Measurements from ENCODE around the gene INO80C.

Gene INO80C

DNA sequence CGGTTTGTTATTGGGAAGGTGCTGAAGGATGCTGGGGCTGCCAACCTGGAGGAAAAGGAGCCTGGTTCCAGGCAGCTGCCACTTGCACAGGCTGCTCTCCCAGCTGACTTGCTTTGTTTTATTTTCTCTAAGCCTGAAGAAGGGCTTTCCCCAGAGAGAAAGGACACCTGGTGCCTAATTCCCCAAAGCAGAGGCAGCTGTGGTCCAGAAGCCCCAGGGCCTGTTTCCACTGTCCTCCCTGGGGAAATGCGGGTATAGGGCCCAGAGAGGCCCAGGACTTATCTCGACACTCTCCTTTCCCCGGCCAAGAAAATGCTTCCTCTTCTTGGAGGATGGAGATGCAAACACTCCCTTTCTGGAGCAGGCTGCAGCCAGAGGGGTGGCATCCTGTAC, 30.1 kb downstream of the INO80C start:
- Mint-ChIP-seq H3K9me3 (no peaks in the 10 kb centered on the region), H3K36me3 (peaks cover 20 to 37% of the 10 kb centered on the region in 2 donors), H3K4me3 (peak overlapping the region; percentile 13 to 72), H3K27me3 (no peaks in the 10 kb centered on the region), H3K27ac (peak overlapping the region; percentile 52), H3K4me1 (peaks cover 45 to 63% of the 10 kb centered on the region in 2 donors)
- DNase-seq (peak; percentile 75), ATAC-seq (replicated peaks) (peak; percentile 94 to 95)

DNA sequence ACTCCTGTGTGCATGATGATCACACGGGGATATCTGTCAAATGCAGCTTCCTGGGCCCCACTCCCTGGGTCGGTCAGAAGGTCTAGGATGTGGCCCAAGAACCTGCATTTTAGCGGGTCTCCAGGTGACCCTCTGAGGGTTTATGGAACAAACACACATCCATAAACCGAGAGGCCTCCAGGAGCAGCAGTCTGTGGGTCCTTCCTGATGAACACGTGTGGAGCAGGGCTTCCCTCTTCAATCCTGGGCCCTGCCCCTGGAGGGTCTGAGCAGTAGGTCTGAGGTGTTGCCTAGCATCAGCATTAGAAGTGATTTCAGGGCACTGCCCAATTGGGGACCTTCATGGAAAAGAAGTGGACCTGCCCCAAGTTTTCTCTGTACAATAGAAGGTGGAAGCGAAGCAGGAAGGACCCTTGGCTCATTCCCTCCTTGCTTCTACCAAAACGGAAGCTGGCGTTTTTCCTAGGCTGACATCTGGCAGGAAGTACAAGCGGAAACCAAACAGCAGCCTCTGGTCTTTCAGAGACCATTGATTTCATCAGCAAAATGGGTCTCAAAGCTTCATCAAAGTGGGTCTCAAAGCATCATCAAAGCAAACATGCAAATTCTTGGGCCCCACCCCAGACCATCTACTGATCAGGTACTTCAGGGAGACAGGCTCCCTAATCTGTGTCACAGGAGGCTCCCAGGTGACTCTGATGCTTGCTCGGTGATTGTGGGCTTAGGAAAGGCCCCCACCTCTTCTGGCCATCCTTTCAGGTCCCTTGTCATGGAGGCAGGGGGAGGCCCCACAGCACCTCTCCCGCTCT, 30.7 kb downstream of the INO80C start:
- H3K36me3 Mint-ChIP-seq: peaks cover 17 to 31% of the 10 kb centered on the region in 2 donors
- DNase-seq (no peak), ATAC-seq (replicated peaks) (peak; percentile 7 to 18)
- H3K27me3 Mint-ChIP-seq: no peaks in the 10 kb centered on the region
- peak overlapping the region; percentile 42 for H3K27ac Mint-ChIP-seq
- peaks cover 45 to 68% of the 10 kb centered on the region in 2 donors for H3K4me1 Mint-ChIP-seq
- H3K4me3 Mint-ChIP-seq: peak overlapping the region; percentile 55 to 72
- H3K9me3 Mint-ChIP-seq: no peaks in the 10 kb centered on the region

DNA sequence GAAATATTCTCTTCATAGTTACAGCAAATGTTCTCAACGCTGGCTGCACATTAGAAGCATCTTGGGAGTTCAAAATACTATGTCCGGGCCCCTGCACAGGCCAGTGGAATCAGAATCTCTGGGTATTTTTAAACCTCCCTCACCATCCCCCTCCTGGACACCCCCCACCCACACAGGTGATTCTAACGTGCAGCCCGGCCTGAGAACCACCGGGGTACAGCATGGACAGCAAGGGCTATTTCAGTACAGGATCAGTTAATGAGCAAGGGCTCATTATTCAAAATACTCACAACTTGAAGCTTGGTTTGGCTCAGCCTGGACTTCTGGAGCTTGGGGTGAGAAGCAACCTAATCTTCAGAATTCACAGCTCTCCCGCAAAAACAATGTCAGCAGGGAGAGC, 31.4 kb downstream of the INO80C start:
- no peaks in the 10 kb centered on the region for H3K9me3 Mint-ChIP-seq
- H3K36me3 Mint-ChIP-seq: peaks cover 17 to 29% of the 10 kb centered on the region in 2 donors
- no peaks in the 10 kb centered on the region for H3K27me3 Mint-ChIP-seq
- DNase-seq (no peak), ATAC-seq (replicated peaks) (peak; percentile 53 to 69)
- H3K4me3 Mint-ChIP-seq: peak overlapping the region; percentile 55 to 72
- peak overlapping the region; percentile 33 for H3K27ac Mint-ChIP-seq
- H3K4me1 Mint-ChIP-seq: peaks cover 45 to 68% of the 10 kb centered on the region in 2 donors

DNA sequence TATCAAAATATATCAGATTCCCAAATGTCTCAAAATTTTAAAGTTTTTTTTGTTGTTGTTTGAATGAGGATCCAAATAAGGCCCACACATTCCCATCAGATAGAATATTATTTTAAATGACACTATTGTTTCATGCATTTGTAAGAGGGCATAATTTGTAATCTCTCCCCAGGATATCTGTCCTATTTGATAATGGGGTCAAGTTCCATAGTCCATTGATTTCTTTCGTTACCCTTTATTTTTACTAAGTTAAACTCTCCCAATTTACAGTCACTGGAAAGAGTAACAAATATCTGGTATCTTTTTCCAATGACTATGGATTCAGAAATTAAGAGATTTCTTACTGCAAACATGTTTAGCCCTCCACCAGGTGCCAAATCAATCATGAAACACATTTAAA, 32.4 kb downstream of the INO80C start:
- ATAC-seq (replicated peaks) (no peak), DNase-seq (no peak)
- Mint-ChIP-seq H3K27me3 (no peaks in the 10 kb centered on the region), H3K4me3 (no peak overlapping the region), H3K36me3 (peaks cover 15 to 26% of the 10 kb centered on the region in 2 donors), H3K9me3 (no peaks in the 10 kb centered on the region), H3K27ac (no peak overlapping the region), H3K4me1 (peaks cover 48 to 78% of the 10 kb centered on the region in 2 donors)

DNA sequence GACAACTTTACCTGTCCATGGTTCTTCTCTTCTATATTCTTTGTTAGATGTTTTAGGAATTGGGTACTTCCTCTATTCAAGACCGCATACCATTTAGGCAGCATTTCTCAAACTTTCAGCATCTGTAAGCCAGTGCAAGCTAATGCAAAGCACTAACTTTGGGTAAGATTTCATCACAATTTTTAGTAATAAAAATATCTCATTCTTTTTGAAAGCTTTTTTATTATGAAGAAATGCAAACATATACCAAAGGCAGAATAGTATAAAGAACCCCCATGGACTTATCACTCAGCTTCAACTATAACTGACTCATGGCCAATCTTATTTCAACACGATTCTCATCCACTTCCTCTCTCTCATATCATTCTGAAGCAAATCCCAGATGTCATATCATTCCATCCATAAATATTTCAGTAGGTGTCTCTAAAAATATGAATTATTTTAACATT, 32.9 kb downstream of the INO80C start:
- no peak for ATAC-seq (replicated peaks)
- no peak for DNase-seq
- Mint-ChIP-seq H3K4me1 (peaks cover 48 to 83% of the 10 kb centered on the region in 2 donors), H3K4me3 (no peak overlapping the region), H3K36me3 (peaks cover 15 to 26% of the 10 kb centered on the region in 2 donors), H3K27me3 (no peaks in the 10 kb centered on the region), H3K9me3 (no peaks in the 10 kb centered on the region), H3K27ac (no peak overlapping the region)

DNA sequence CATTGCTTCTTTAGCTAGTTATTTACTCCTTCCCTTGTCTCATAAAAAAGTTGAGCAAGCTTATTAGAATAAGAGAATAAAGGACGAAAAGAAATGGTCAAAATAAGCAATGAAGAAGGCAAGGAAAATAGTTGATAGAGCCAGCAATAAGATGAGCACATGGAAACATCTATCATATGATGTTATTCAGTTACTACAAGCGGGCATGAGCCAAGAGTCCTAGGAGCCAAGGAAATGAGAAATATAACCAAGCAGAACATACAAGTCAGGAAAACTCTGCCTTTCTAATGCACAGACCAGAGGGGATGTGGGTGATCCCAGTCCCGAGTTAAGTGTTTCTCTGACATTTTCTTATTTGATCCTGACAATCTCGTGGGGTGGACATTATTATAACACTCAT, 33.9 kb downstream of the INO80C start:
- H3K4me3 Mint-ChIP-seq: no peak overlapping the region
- H3K36me3 Mint-ChIP-seq: peaks cover 11 to 22% of the 10 kb centered on the region in 2 donors
- H3K27ac Mint-ChIP-seq: peak overlapping the region; percentile 22
- H3K4me1 Mint-ChIP-seq: peaks cover 50 to 85% of the 10 kb centered on the region in 2 donors
- no peaks in the 10 kb centered on the region for H3K27me3 Mint-ChIP-seq
- DNase-seq (no peak), ATAC-seq (replicated peaks) (no peak)
- H3K9me3 Mint-ChIP-seq: no peaks in the 10 kb centered on the region

DNA sequence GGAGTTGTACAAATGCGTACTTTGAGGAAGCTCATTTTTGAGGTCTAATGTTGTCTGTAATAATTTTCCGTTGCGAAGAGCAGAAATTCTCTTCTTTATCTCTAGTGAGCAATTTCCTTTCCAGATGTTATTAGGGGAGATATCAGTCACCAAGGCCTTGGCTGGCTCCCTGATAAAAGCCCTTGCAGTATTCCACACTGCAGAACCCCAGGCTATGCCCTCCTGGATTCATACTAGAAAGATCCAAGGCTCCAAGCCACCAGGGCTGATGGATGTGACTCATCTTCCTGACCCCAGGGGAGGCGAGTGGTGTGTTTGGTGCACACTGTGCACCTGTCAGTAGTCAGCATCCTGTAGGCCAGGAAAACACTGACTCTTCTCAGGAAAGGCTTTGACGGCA, 34.7 kb downstream of the INO80C start:
- H3K4me1 Mint-ChIP-seq: peaks cover 46 to 86% of the 10 kb centered on the region in 2 donors
- no peaks in the 10 kb centered on the region for H3K9me3 Mint-ChIP-seq
- H3K4me3 Mint-ChIP-seq: no peak overlapping the region
- DNase-seq: no peak
- no peak for ATAC-seq (replicated peaks)
- no peak overlapping the region for H3K27ac Mint-ChIP-seq
- peaks cover 9 to 16% of the 10 kb centered on the region in 2 donors for H3K36me3 Mint-ChIP-seq
- no peaks in the 10 kb centered on the region for H3K27me3 Mint-ChIP-seq

DNA sequence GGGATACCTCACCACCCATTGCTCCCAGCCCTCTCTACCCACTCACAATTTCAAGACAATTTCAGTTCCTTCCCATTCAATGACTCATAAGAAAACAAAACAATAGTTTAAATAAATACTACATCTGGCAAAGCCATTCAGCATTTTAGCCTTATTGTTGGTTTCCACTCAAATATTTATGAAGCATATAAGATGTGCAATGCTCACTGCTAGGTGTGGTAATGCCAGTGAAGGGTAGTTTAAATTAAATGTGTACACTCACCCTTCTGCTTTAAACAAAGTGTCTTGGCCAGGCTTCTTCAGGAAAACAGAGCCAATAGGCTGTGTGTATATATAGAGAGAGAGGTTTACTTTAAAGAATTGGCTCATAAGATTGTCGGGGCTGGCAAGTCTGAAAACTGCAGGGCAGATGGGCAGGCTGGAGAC, 37.0 kb downstream of the INO80C start:
- Mint-ChIP-seq H3K4me1 (peaks cover 26 to 72% of the 10 kb centered on the region in 2 donors), H3K4me3 (no peak overlapping the region), H3K36me3 (peaks cover 12 to 19% of the 10 kb centered on the region in 2 donors), H3K27me3 (no peaks in the 10 kb centered on the region), H3K9me3 (no peaks in the 10 kb centered on the region), H3K27ac (no peak overlapping the region)
- ATAC-seq (replicated peaks) (peak; percentile 47 to 53), DNase-seq (no peak)

DNA sequence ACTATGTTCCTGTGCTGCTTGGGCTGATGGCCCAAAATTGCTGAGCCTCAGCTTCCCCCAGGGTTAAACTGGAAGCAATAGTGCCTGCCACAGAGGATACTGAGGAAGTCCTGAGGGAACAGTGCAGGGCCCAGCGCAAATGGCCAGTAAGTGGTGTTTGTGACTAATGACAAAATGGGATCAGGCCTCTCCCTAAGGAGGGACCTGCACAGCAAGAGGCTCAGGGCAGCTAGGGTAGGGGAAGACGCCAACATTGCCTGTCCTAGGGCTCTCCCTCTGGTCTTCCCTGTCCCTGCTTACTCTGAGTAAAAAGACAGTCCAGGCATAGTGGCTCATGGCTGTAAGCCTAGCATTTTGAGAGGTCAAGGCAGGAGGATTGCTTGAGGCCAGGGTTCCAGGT, 37.8 kb downstream of the INO80C start:
- H3K27ac Mint-ChIP-seq: no peak overlapping the region
- no peak overlapping the region for H3K4me3 Mint-ChIP-seq
- DNase-seq: no peak
- no peaks in the 10 kb centered on the region for H3K27me3 Mint-ChIP-seq
- peaks cover 12 to 19% of the 10 kb centered on the region in 2 donors for H3K36me3 Mint-ChIP-seq
- H3K4me1 Mint-ChIP-seq: peaks cover 24 to 67% of the 10 kb centered on the region in 2 donors
- no peaks in the 10 kb centered on the region for H3K9me3 Mint-ChIP-seq
- ATAC-seq (replicated peaks): peak in 1 of 2 donors; percentile 6

DNA sequence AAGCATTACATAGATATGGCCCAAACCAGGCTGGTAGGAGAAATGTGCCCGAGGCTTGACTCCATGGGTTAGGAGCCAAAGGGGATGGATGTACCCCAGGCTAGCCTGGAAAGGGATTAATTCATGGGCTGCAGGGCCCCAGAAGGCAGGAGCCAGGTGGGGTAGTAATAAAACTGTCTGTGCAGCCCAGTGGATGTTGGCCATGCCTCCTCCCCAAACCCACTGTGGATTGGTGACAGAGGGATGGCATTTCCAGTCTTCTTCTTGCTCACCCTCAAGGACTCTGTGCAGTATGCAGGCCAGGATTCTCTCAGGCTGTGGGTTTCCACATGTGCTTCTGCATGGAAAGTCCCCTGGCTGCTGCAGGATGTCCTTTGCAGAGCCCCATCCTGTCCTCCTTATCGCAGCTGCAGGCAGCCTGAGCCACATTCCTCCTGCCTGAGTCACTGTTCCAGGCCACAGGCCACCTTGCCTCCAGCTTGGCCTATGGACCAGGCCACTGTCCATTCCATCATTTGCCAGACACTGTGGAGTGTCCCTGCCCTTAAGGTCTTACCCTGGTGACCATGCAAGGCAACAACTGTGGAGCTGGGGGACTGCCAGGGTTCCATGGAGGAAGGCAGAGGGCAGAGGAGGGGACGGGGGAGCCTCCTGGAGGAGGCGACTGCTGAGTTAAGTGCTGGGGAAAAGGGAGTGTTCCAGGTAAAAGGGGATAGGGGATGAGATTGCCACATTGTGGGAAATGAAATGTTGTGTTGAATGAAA, 38.9 kb downstream of the INO80C start:
- Mint-ChIP-seq H3K27ac (peak overlapping the region; percentile 42), H3K27me3 (no peaks in the 10 kb centered on the region), H3K4me1 (peaks cover 20 to 59% of the 10 kb centered on the region in 2 donors), H3K36me3 (peaks cover 8 to 15% of the 10 kb centered on the region in 2 donors), H3K9me3 (no peaks in the 10 kb centered on the region), H3K4me3 (no peak overlapping the region)
- peak; percentile 70 to 71 for ATAC-seq (replicated peaks)
- no peak for DNase-seq

DNA sequence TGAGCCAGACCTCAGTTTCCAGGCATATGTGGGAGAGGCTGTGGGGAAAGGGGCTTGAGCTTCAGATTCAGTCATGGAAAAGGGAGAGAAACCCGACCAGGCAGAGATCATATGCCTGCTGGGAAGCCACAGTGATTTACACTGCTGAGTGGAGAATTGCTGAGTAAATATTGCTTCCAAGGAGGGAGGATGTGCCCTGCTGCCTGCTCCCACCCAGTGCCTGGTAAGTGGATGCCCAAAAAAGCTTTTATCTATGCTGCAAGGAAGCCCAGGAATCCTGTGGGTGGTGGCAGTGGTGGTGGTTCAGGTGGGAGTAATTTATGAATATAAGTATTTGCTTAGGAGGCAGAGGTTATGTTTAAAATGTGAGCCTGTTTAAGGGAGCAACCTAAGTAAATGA, 39.5 kb downstream of the INO80C start:
- no peak overlapping the region for H3K27ac Mint-ChIP-seq
- H3K9me3 Mint-ChIP-seq: no peaks in the 10 kb centered on the region
- no peak for DNase-seq
- no peaks in the 10 kb centered on the region for H3K27me3 Mint-ChIP-seq
- peaks cover 16 to 53% of the 10 kb centered on the region in 2 donors for H3K4me1 Mint-ChIP-seq
- peaks cover 5 to 15% of the 10 kb centered on the region in 2 donors for H3K36me3 Mint-ChIP-seq
- no peak for ATAC-seq (replicated peaks)
- no peak overlapping the region for H3K4me3 Mint-ChIP-seq

DNA sequence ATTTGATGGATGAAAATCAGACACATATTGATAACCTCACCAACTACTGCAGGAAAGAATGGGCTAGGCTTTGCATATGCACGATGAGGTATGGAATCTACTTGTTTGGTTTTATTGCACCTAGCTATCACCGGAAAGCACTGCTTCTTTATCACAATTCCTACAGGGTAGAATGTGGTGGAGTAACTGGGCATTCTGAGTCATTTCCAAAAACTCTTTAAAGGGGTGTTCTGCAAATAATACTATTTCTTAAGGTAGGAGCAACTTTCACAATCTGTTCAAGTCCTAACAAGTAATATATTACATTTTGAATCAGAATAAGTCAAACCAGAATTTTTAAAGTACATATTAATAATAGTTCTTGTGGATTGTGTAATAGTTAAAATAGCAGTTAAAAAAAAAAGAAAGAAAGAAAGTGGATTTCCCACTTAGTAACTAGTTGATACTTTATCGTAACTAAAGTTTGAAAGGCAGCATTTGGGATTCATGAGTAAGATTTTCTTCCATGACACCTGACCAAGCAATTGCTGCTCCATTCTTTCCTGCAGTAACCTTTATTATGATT, 40.5 kb downstream of the INO80C start:
- H3K4me1 Mint-ChIP-seq: peaks cover 13 to 42% of the 10 kb centered on the region in 2 donors
- H3K27me3 Mint-ChIP-seq: no peaks in the 10 kb centered on the region
- no peak overlapping the region for H3K4me3 Mint-ChIP-seq
- H3K36me3 Mint-ChIP-seq: peaks cover 5 to 12% of the 10 kb centered on the region in 2 donors
- ATAC-seq (replicated peaks): no peak
- no peak overlapping the region for H3K27ac Mint-ChIP-seq
- no peak for DNase-seq
- no peaks in the 10 kb centered on the region for H3K9me3 Mint-ChIP-seq

DNA sequence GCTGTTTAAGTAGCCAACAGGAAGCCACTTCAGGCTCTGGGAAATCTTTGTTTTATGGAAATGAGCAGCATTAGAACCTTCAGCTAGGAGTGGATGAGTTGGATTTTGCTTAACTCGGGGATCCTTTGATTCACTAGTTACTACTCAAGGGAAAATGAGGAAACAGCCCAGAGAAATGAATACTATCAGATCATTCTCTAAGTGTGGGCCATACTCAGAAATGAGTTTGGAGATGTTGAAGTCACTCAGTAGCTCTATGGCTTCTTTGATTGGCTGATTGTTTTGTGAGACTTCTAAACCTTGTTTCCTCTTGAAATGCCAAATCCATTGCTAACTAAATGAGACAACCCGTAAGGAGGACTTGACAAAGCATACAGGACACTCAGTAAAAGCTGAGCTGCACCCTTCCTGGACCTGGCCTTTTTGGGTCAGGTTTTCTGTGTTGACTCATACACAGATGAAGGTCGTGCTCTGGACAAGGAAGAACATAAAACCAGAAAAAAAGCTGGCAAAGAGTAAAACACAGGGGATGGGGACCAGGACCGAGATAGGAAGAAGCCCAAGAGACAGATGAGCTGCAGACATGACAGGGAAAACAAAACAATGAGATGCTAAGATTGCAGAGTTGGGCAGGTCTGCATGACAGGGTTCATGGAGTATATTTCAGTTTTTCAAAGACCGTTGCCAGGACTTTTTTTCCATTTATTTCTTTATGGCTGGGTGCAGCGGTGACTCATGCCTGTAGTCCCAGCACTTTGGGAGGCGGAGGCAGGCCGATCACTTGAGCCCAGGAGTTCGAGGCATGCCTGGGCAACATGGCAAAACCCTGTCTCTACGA, 41.6 kb downstream of the INO80C start:
- H3K36me3 Mint-ChIP-seq: peaks cover 9 to 14% of the 10 kb centered on the region in 2 donors
- H3K27ac Mint-ChIP-seq: peak overlapping the region; percentile 51

More for the DNA sequence above, 41.6 kb downstream of the INO80C start:
- no peak overlapping the region for H3K4me3 Mint-ChIP-seq
- DNase-seq (no peak), ATAC-seq (replicated peaks) (no peak)
- peaks cover 13 to 40% of the 10 kb centered on the region in 2 donors for H3K4me1 Mint-ChIP-seq
- no peaks in the 10 kb centered on the region for H3K27me3 Mint-ChIP-seq
- H3K9me3 Mint-ChIP-seq: peaks cover 3 to 5% of the 10 kb centered on the region in 2 donors
